Activated naive CD8-positive, alpha-beta T cell treated with anti-CD3 and anti-CD28 coated beads for 36 hours (primary cell): ENCODE results near the gene MAGI3. TPM values are rescaled to one million over a fixed set of nuclear protein-coding genes. Genes with fewer than 3 reads are reported as not detected.
"Not testable (repeated sequence)": the region's sequence is repeated elsewhere in the genome, so short reads cannot be mapped to it uniquely, and the experiment has no call there.

ENCODE experiments used
- DNase-seq: peaks from one replicate; pipeline ENCODE4 v3.0.0; 2021
- H3K27ac Mint-ChIP-seq: one replicate; pipeline ENCODE4 v1.8.0; 2022; ENCODE audit warnings: mild to moderate bottlenecking, moderate library complexity, mixed read lengths
- H3K27me3 Mint-ChIP-seq: one replicate; pipeline ENCODE4 v1.8.0; 2022; ENCODE audit warnings: mild to moderate bottlenecking, mixed read lengths
- H3K36me3 Mint-ChIP-seq: one replicate; pipeline ENCODE4 v1.8.0; 2021; ENCODE audit warnings: mild to moderate bottlenecking, mixed read lengths
- H3K4me1 Mint-ChIP-seq: one replicate; pipeline ENCODE4 v1.8.0; 2021; ENCODE audit warnings: mixed read lengths
- H3K4me3 Mint-ChIP-seq: one replicate; pipeline ENCODE4 v1.8.0; 2022; ENCODE audit warnings: mild to moderate bottlenecking, moderate library complexity, mixed read lengths
- H3K9me3 Mint-ChIP-seq: one replicate; pipeline ENCODE4 v1.8.0; 2022; ENCODE audit warnings: mixed read lengths
- total RNA-seq, 2 experiments: library from RNA; stranded (reverse); gene quantifications; one replicate each; pipeline ENCODE4 v1.2.3, GENCODE V29; 2021

MAGI3 gene
- total RNA-seq, 2 experiments from 2014 or later = 3.3 to 3.4 TPM

- Mint-ChIP-seq H3K9me3 (peaks cover 17% of the 10 kb centered on the region), H3K27ac (no peak overlapping the region), H3K4me3 (no peak overlapping the region), H3K27me3 (no peaks in the 10 kb centered on the region), H3K4me1 (no peaks in the 10 kb centered on the region), H3K36me3 (no peaks in the 10 kb centered on the region)
- DNase-seq = no peak
These were observed 118.2 kb downstream of the MAGI3 start for GRCh38 chr1:113508364-113509164.

- not testable (repeated sequence) for H3K36me3 Mint-ChIP-seq, H3K27ac Mint-ChIP-seq, H3K4me1 Mint-ChIP-seq, H3K4me3 Mint-ChIP-seq, DNase-seq, H3K27me3 Mint-ChIP-seq
- peaks cover 16% of the 10 kb centered on the region for H3K9me3 Mint-ChIP-seq
These were observed 119.5 kb downstream of the MAGI3 start for GRCh38 chr1:113509766-113510165.

- Mint-ChIP-seq H3K4me1 (no peaks in the 10 kb centered on the region), H3K36me3 (no peaks in the 10 kb centered on the region), H3K4me3 (no peak overlapping the region), H3K27me3 (no peaks in the 10 kb centered on the region), H3K9me3 (peaks cover 13% of the 10 kb centered on the region), H3K27ac (no peak overlapping the region)
- DNase-seq = no peak
These were observed 121.0 kb downstream of the MAGI3 start for GRCh38 chr1:113511269-113511668.

GRCh38 chr1:113515498-113515897, 125.2 kb downstream of the MAGI3 start:
- no peaks in the 10 kb centered on the region for H3K36me3 Mint-ChIP-seq
- H3K27me3 Mint-ChIP-seq = no peaks in the 10 kb centered on the region
- no peak overlapping the region for H3K4me3 Mint-ChIP-seq

GRCh38 chr1:113517346-113517745, 127.0 kb downstream of the MAGI3 start:
- H3K36me3 Mint-ChIP-seq = no peaks in the 10 kb centered on the region
- H3K4me1 Mint-ChIP-seq = no peaks in the 10 kb centered on the region
- peaks cover 3% of the 10 kb centered on the region for H3K9me3 Mint-ChIP-seq
- H3K4me3 Mint-ChIP-seq = no peak overlapping the region
- no peak for DNase-seq
- no peaks in the 10 kb centered on the region for H3K27me3 Mint-ChIP-seq
- H3K27ac Mint-ChIP-seq = no peak overlapping the region

More at GRCh38 chr1:113515498-113515897, 125.2 kb downstream of the MAGI3 start:
- Mint-ChIP-seq H3K9me3 (peaks cover 10% of the 10 kb centered on the region), H3K4me1 (no peaks in the 10 kb centered on the region), H3K27ac (no peak overlapping the region)
- DNase-seq = no peak

- no peaks in the 10 kb centered on the region for H3K4me1 Mint-ChIP-seq
- H3K36me3 Mint-ChIP-seq = peaks cover 3% of the 10 kb centered on the region
- H3K9me3 Mint-ChIP-seq = peaks cover 3% of the 10 kb centered on the region
- DNase-seq = no peak
- H3K27ac Mint-ChIP-seq = no peak overlapping the region
- peaks cover 2% of the 10 kb centered on the region for H3K27me3 Mint-ChIP-seq
- H3K4me3 Mint-ChIP-seq = no peak overlapping the region
These were observed 127.7 kb downstream of the MAGI3 start for GRCh38 chr1:113517983-113518382.

GRCh38 chr1:113519556-113519955, 129.2 kb downstream of the MAGI3 start:
- Mint-ChIP-seq H3K4me1 (no peaks in the 10 kb centered on the region), H3K36me3 (peaks cover 9% of the 10 kb centered on the region), H3K4me3 (no peak overlapping the region), H3K27ac (no peak overlapping the region), H3K27me3 (peaks cover 9% of the 10 kb centered on the region), H3K9me3 (peaks cover 10% of the 10 kb centered on the region)
- no peak for DNase-seq

GRCh38 chr1:113530021-113530420, 139.7 kb downstream of the MAGI3 start:
- no peaks in the 10 kb centered on the region for H3K36me3 Mint-ChIP-seq
- no peak overlapping the region for H3K4me3 Mint-ChIP-seq
- DNase-seq = no peak
- no peak overlapping the region for H3K27ac Mint-ChIP-seq
- H3K27me3 Mint-ChIP-seq = peaks cover 3% of the 10 kb centered on the region
- no peaks in the 10 kb centered on the region for H3K4me1 Mint-ChIP-seq
- H3K9me3 Mint-ChIP-seq = no peaks in the 10 kb centered on the region

- Mint-ChIP-seq H3K27ac (no peak overlapping the region), H3K4me3 (no peak overlapping the region), H3K27me3 (no peaks in the 10 kb centered on the region), H3K4me1 (no peaks in the 10 kb centered on the region), H3K36me3 (no peaks in the 10 kb centered on the region), H3K9me3 (no peaks in the 10 kb centered on the region)
- no peak for DNase-seq
These were observed 141.0 kb downstream of the MAGI3 start for GRCh38 chr1:113531321-113531720.

GRCh38 chr1:113533061-113533460, 142.7 kb downstream of the MAGI3 start:
- Mint-ChIP-seq H3K9me3 (no peaks in the 10 kb centered on the region), H3K27me3 (no peaks in the 10 kb centered on the region), H3K36me3 (no peaks in the 10 kb centered on the region), H3K4me1 (no peaks in the 10 kb centered on the region), H3K4me3 (no peak overlapping the region), H3K27ac (no peak overlapping the region)
- no peak for DNase-seq

GRCh38 chr1:113534130-113534817, 144.0 kb downstream of the MAGI3 start:
- no peak overlapping the region for H3K27ac Mint-ChIP-seq
- H3K4me3 Mint-ChIP-seq = no peak overlapping the region
- no peaks in the 10 kb centered on the region for H3K4me1 Mint-ChIP-seq
- no peak for DNase-seq
- H3K9me3 Mint-ChIP-seq = no peaks in the 10 kb centered on the region
- H3K27me3 Mint-ChIP-seq = no peaks in the 10 kb centered on the region
- no peaks in the 10 kb centered on the region for H3K36me3 Mint-ChIP-seq

- no peak overlapping the region for H3K27ac Mint-ChIP-seq
- H3K4me3 Mint-ChIP-seq = no peak overlapping the region
- no peaks in the 10 kb centered on the region for H3K36me3 Mint-ChIP-seq
These were observed 144.6 kb downstream of the MAGI3 start for GRCh38 chr1:113534875-113535274.

GRCh38 chr1:113536182-113536780, 146.0 kb downstream of the MAGI3 start:
- no peak for DNase-seq
- Mint-ChIP-seq H3K27me3 (no peaks in the 10 kb centered on the region), H3K4me1 (no peaks in the 10 kb centered on the region), H3K4me3 (no peak overlapping the region), H3K27ac (no peak overlapping the region), H3K9me3 (no peaks in the 10 kb centered on the region), H3K36me3 (no peaks in the 10 kb centered on the region)

More at GRCh38 chr1:113534875-113535274, 144.6 kb downstream of the MAGI3 start:
- no peaks in the 10 kb centered on the region for H3K4me1 Mint-ChIP-seq
- no peaks in the 10 kb centered on the region for H3K9me3 Mint-ChIP-seq
- DNase-seq = no peak
- H3K27me3 Mint-ChIP-seq = no peaks in the 10 kb centered on the region

- no peak for DNase-seq
- Mint-ChIP-seq H3K4me3 (no peak overlapping the region), H3K36me3 (no peaks in the 10 kb centered on the region), H3K27me3 (no peaks in the 10 kb centered on the region), H3K9me3 (no peaks in the 10 kb centered on the region), H3K4me1 (peaks cover 2% of the 10 kb centered on the region), H3K27ac (no peak overlapping the region)
These were observed 147.9 kb downstream of the MAGI3 start for GRCh38 chr1:113538225-113538624.

GRCh38 chr1:113540335-113540734, 150.0 kb downstream of the MAGI3 start:
- Mint-ChIP-seq H3K4me1 (peaks cover 2% of the 10 kb centered on the region), H3K36me3 (no peaks in the 10 kb centered on the region), H3K9me3 (no peaks in the 10 kb centered on the region), H3K4me3 (no peak overlapping the region), H3K27me3 (no peaks in the 10 kb centered on the region), H3K27ac (no peak overlapping the region)
- no peak for DNase-seq
